HG02571 (cell line): ENCODE results near the gene C1S.

ENCODE experiments used
- ATAC-seq: cut with Tn5 transposase; IDR thresholded peaks from one replicate; pipeline ENCODE4 v1.9.1; 2021; ENCODE audit warnings: mild to moderate bottlenecking, moderate library complexity; ENCODE audit not compliant: unreplicated experiment

Gene C1S

GRCh38 chr12:7075518-7075917 is 15.0 kb downstream of the C1S start:
- no peak for ATAC-seq

GRCh38 chr12:7075939-7076338 is 15.4 kb downstream of the C1S start:
- ATAC-seq = no peak

- ATAC-seq = no peak
These were observed 16.0 kb downstream of the C1S start for GRCh38 chr12:7076493-7076892.

GRCh38 chr12:7078163-7078562 is 17.6 kb downstream of the C1S start:
- no peak for ATAC-seq

- no peak for ATAC-seq
These were observed 19.3 kb downstream of the C1S start for GRCh38 chr12:7079826-7080125.

- ATAC-seq = no peak
These were observed 20.5 kb downstream of the C1S start for GRCh38 chr12:7081037-7081436.

- no peak for ATAC-seq
These were observed 22.6 kb downstream of the C1S start for GRCh38 chr12:7083125-7083524.

- ATAC-seq = no peak
These were observed 28.8 kb downstream of the C1S start for GRCh38 chr12:7089196-7089871.

- ATAC-seq = no peak
These were observed 29.9 kb downstream of the C1S start for GRCh38 chr12:7090222-7090998.

GRCh38 chr12:7091171-7091570 is 30.7 kb downstream of the C1S start:
- no peak for ATAC-seq

- no peak for ATAC-seq
These were observed 31.2 kb downstream of the C1S start for GRCh38 chr12:7091660-7092228.

GRCh38 chr12:7092229-7092985 is 31.9 kb downstream of the C1S start, which contains the start of gene C1R:
C1R (minus strand) TSS chr12:7092445; CDS start chr12:7092388, 57 bp downstream.
- ATAC-seq = no peak

- no peak for ATAC-seq
These were observed 32.5 kb downstream of the C1S start for GRCh38 chr12:7092986-7093460.

- ATAC-seq = no peak
These were observed 33.0 kb downstream of the C1S start for GRCh38 chr12:7093486-7093885.

- no peak for ATAC-seq
These were observed 33.4 kb downstream of the C1S start for GRCh38 chr12:7093892-7094291.

- ATAC-seq = no peak
These were observed 35.8 kb downstream of the C1S start for GRCh38 chr12:7096006-7096932.

- no peak for ATAC-seq
These were observed 36.5 kb downstream of the C1S start for GRCh38 chr12:7096979-7097378.

GRCh38 chr12:7099290-7099996 is 38.9 kb downstream of the C1S start:
- ATAC-seq = no peak

- ATAC-seq = no peak
These were observed 39.7 kb downstream of the C1S start for GRCh38 chr12:7100239-7100638.
